CD4-positive, alpha-beta T cell treated with Interleukin-10 for 1 hour (primary cell): Measurements from ENCODE around the gene RPL36A.

Experiments used
- DNase-seq: peaks from one replicate; pipeline ENCODE4 v3.0.0-alpha.2; 2020

The RPL36A gene

GRCh38 chrX:101393530-101394305, 2.9 kb downstream of the RPL36A start:
- DNase-seq: no peak

GRCh38 chrX:101394372-101394771, 3.6 kb downstream of the RPL36A start:
- DNase-seq: no peak

- no peak for DNase-seq
These were observed 5.0 kb downstream of the RPL36A start for GRCh38 chrX:101395789-101396188.

- no peak for DNase-seq
These were observed 7.0 kb downstream of the RPL36A start for GRCh38 chrX:101397779-101398178.

GRCh38 chrX:101398694-101399093, 7.9 kb downstream of the RPL36A start:
- no peak for DNase-seq

- no peak for DNase-seq
These were observed 9.0 kb downstream of the RPL36A start for GRCh38 chrX:101399825-101400224.

GRCh38 chrX:101407167-101407747, 16.4 kb downstream of the RPL36A start:
- no peak for DNase-seq

GRCh38 chrX:101407748-101408531, 17.1 kb downstream of the RPL36A start, which contains the start of the genes GLA and HNRNPH2:
Gene GLA, minus strand, starts transcription at chrX:101407925. Its CDS starts 22 bp downstream, at chrX:101407903.
Gene HNRNPH2, plus strand, starts transcription at chrX:101408222. Its CDS starts 3,767 bp downstream, at chrX:101411989.
- peak; percentile 94 for DNase-seq

GRCh38 chrX:101408532-101408841, 17.7 kb downstream of the RPL36A start:
- no peak for DNase-seq

GRCh38 chrX:101409043-101409442, 18.2 kb downstream of the RPL36A start:
- no peak for DNase-seq

- DNase-seq: peak; percentile 40
These were observed 19.6 kb downstream of the RPL36A start for GRCh38 chrX:101410461-101410860.

GRCh38 chrX:101411984-101412383, 21.2 kb downstream of the RPL36A start:
- DNase-seq: no peak

- DNase-seq: peak; percentile 78
These were observed 24.7 kb downstream of the RPL36A start for GRCh38 chrX:101415180-101416145.

- DNase-seq: no peak
These were observed 25.9 kb downstream of the RPL36A start for GRCh38 chrX:101416691-101417090.

- DNase-seq: no peak
These were observed 26.4 kb downstream of the RPL36A start for GRCh38 chrX:101417190-101417589.

- DNase-seq: peak; percentile 46
These were observed 27.4 kb downstream of the RPL36A start for GRCh38 chrX:101417981-101418841.

- no peak for DNase-seq
These were observed 28.7 kb downstream of the RPL36A start for GRCh38 chrX:101419489-101419888.

GRCh38 chrX:101427954-101428353, 37.1 kb downstream of the RPL36A start:
- DNase-seq: no peak

GRCh38 chrX:101429934-101430333, 39.1 kb downstream of the RPL36A start:
- no peak for DNase-seq

GRCh38 chrX:101430457-101431078, 39.8 kb downstream of the RPL36A start:
- no peak for DNase-seq

GRCh38 chrX:101442085-101442484, 51.3 kb downstream of the RPL36A start:
- DNase-seq: no peak
